B cell (primary cell): ENCODE results near the gene IFNW1.

ENCODE experiments used
- EZH2 ChIP-seq: IDR thresholded peaks from 2 replicates; pipeline ENCODE4 v1.6.1; 2012; ENCODE audit warnings: borderline replicate concordance, low read depth, mild to moderate bottlenecking, moderate library complexity, low read length; ENCODE audit not compliant: insufficient read depth, poor library complexity, severe bottlenecking
- TF ChIP-seq, protein P1 (sequence below): fragments of 200-600 bp; IDR thresholded peaks from one replicate; pipeline ENCODE4 v1.8.0; 2022; ENCODE audit warnings: antibody characterized with exemption, mild to moderate bottlenecking

- TF ChIP-seq, protein P1, sequence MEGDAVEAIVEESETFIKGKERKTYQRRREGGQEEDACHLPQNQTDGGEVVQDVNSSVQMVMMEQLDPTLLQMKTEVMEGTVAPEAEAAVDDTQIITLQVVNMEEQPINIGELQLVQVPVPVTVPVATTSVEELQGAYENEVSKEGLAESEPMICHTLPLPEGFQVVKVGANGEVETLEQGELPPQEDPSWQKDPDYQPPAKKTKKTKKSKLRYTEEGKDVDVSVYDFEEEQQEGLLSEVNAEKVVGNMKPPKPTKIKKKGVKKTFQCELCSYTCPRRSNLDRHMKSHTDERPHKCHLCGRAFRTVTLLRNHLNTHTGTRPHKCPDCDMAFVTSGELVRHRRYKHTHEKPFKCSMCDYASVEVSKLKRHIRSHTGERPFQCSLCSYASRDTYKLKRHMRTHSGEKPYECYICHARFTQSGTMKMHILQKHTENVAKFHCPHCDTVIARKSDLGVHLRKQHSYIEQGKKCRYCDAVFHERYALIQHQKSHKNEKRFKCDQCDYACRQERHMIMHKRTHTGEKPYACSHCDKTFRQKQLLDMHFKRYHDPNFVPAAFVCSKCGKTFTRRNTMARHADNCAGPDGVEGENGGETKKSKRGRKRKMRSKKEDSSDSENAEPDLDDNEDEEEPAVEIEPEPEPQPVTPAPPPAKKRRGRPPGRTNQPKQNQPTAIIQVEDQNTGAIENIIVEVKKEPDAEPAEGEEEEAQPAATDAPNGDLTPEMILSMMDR, result no peak
- TF ChIP-seq EZH2, result no peak
Observed at GRCh38 chr9:21102305-21102704, 39.3 kb downstream of the IFNW1 start.
